Gastroesophageal sphincter (tissue), 3 donors: ENCODE results near the gene UMOD.

Experiments
- EP300 ChIP-seq: sonication (generic); formaldehyde crosslinking; IDR thresholded peaks from one replicate; pipeline ENCODE4 v1.6.1; 2017; ENCODE audit warnings: antibody characterized with exemption, mild to moderate bottlenecking
- POLR2A ChIP-seq, 2 donors: fragments of 450-650 bp; IDR thresholded peaks; one replicate each; pipeline ENCODE4 v1.6.1; 2017; ENCODE audit warnings: antibody characterized with exemption in 2 of 2, mild to moderate bottlenecking in 2 of 2, moderate library complexity in 1 of 2
- POLR2AphosphoS5 ChIP-seq: sonication (generic); formaldehyde crosslinking; IDR thresholded peaks from one replicate; pipeline ENCODE4 v1.6.1; 2017; ENCODE audit warnings: antibody characterized with exemption
- TF ChIP-seq, protein P1 (sequence below), 4 experiments: fragments of 200-600 bp in 2 of 4; fragments of 450-650 bp in 2 of 4; sonication (generic) in 1 of 4; IDR thresholded peaks; one replicate each; pipeline ENCODE4 v1.5.1; 2017 to 2019; ENCODE audit warnings: antibody characterized with exemption in 4 of 4, mild to moderate bottlenecking in 2 of 4, moderate library complexity in 2 of 4

DNA sequence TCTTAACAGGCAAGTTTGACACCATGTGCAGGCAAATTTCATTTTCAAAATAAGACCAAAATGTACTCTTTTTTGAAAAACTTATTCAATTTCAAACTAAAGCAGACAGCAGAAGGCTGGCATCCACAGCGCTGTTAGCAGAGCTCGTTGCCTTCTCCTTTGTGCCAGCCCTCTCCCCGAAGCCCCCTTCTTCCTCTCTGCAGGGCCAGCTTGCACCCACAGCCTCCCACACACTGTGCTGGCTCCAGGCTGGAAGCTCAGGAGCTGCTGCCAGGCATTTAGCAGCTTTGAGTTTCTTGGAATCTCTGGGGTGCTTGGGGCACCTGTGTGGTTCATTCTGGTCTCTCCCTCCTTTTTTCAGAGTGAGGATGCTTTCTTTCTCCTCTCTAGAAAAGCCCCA lies 62.9 kb downstream of the UMOD start:
- TF ChIP-seq, protein P1, sequence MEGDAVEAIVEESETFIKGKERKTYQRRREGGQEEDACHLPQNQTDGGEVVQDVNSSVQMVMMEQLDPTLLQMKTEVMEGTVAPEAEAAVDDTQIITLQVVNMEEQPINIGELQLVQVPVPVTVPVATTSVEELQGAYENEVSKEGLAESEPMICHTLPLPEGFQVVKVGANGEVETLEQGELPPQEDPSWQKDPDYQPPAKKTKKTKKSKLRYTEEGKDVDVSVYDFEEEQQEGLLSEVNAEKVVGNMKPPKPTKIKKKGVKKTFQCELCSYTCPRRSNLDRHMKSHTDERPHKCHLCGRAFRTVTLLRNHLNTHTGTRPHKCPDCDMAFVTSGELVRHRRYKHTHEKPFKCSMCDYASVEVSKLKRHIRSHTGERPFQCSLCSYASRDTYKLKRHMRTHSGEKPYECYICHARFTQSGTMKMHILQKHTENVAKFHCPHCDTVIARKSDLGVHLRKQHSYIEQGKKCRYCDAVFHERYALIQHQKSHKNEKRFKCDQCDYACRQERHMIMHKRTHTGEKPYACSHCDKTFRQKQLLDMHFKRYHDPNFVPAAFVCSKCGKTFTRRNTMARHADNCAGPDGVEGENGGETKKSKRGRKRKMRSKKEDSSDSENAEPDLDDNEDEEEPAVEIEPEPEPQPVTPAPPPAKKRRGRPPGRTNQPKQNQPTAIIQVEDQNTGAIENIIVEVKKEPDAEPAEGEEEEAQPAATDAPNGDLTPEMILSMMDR (IDR thresholded peaks at IDR 0.05), result no peak
- TF ChIP-seq POLR2A (IDR thresholded peaks at IDR 0.05) (no peak), POLR2AphosphoS5 (no peak), EP300 (no peak)
